GM21390 (cell line): Measurements from ENCODE around the gene GPR135.

Experiments
- ATAC-seq: cut with Tn5 transposase; IDR thresholded peaks from one replicate; pipeline ENCODE4 v1.9.1; 2021; ENCODE audit not compliant: unreplicated experiment

The GPR135 gene

GRCh38 chr14:59425322-59425935, 39.8 kb downstream of the GPR135 start:
- no peak for ATAC-seq

- no peak for ATAC-seq
Observed at GRCh38 chr14:59424341-59425071, 40.7 kb downstream of the GPR135 start.

DNA sequence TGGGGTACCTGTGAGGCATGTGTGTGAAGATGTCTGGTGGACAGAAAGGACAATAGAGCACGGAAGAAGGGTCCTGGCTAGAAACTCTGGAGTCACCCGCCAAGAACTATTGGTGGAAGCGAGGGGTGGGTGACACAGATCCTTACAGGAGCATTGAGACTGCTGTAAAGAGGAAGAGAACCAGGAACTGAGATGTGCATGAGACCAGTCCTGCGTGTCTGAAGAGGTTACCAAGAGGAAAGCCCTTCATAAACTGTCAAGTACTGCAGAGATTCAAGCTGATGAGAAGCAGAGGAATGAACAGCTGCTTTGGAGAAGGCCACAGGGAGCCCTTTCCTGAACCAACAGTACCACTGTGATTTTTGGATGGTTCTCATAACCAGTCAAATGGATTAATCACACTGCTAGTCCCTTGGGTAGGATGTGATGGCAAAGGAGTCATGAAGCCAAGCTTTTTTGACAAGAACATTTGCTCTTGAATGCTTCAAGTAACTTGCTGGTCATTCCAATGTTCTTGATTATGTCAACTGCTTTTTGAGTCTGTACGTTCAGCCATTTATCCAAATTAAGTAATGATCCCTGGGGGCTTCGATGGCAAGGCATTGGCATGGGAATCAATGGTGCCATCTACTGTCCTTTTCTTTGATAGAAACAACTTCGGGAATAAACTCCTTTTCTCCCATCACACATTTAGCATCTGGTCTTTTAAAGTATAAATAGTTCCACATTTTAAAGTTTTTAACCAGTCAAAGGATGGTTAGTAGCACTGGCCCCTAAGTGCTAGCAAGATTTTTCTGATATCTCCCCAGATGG, 42.9 kb downstream of the GPR135 start:
- ATAC-seq, result no peak

GRCh38 chr14:59419303-59419702, 45.9 kb downstream of the GPR135 start:
- ATAC-seq, result no peak

DNA sequence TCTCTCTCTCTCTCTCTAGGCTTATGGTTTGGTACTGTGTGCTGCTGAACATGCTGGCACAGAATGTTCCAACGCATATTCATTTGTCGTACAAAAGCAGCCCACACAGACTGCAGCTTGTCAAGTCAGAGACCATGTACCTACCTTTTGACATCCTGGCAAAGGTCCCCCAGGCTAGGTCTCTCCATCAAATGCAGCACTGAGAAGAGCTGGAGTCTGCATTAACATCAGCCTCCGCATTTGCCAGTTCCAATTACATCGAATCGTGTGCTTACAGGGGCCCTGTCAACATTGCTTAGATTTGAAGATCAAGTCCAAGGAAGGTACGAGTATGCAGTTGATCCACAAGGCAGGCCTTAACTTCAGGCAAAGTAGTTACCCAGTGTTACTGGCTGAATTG, 47.9 kb downstream of the GPR135 start:
- ATAC-seq, result no peak

- no peak for ATAC-seq
Observed at GRCh38 chr14:59415836-59416602, 49.2 kb downstream of the GPR135 start.
